H7 (cell line): Measurements from ENCODE around the gene TMCC1. TPM values are rescaled to one million over a fixed set of nuclear protein-coding genes. Genes with fewer than 3 reads are reported as not detected.

Experiments
- DNase-seq: peaks from one replicate; pipeline ENCODE4 v3.0.0; 2012
- H3K27me3 ChIP-seq: 2 replicates; pipeline ENCODE4 v1.6.0; 2011; ENCODE audit warnings: mild to moderate bottlenecking, low read length; ENCODE audit not compliant: control insufficient read depth, insufficient read depth
- H3K36me3 ChIP-seq: replicated peaks from 2 replicates; pipeline ENCODE4 v1.5.1; 2011; ENCODE audit warnings: low read length; ENCODE audit not compliant: control insufficient read depth, insufficient read depth
- H3K4me3 ChIP-seq: 2 replicates; pipeline ENCODE4 v1.5.1; 2011; ENCODE audit warnings: low read depth, mild to moderate bottlenecking, control low read depth, low read length, moderate library complexity; ENCODE audit not compliant: insufficient read depth
- total RNA-seq: library from RNA; depleted of rRNA; stranded (reverse); fragments of >200 nt; shearing (Covaris generic); gene quantifications from 2 replicates; pipeline ENCODE4 v1.2.3, GENCODE V29; 2014; rRNA removed

Gene TMCC1
- total RNA-seq, 1 experiment from 2014 or later, result 24.5 TPM

- Histone ChIP-seq H3K4me3 (no peak overlapping the region), H3K27me3 (peaks cover 11% of the 10 kb centered on the region)
- DNase-seq, result no peak
Observed at GRCh38 chr3:129600348-129600747, 293.2 kb downstream of the TMCC1 start.

GRCh38 chr3:129599607-129600006, 293.9 kb downstream of the TMCC1 start:
- H3K36me3 ChIP-seq, result no peaks in the 10 kb centered on the region
- peak; percentile 92 for DNase-seq
- peaks cover 4% of the 10 kb centered on the region for H3K27me3 ChIP-seq
- no peak overlapping the region for H3K4me3 ChIP-seq

More at GRCh38 chr3:129600348-129600747, 293.2 kb downstream of the TMCC1 start:
- no peaks in the 10 kb centered on the region for H3K36me3 ChIP-seq

- Histone ChIP-seq H3K4me3 (no peak overlapping the region), H3K36me3 (no peaks in the 10 kb centered on the region), H3K27me3 (no peaks in the 10 kb centered on the region)
- DNase-seq, result no peak
Observed at GRCh38 chr3:129599073-129599472, 294.4 kb downstream of the TMCC1 start.

- Histone ChIP-seq H3K27me3 (no peaks in the 10 kb centered on the region), H3K4me3 (no peak overlapping the region), H3K36me3 (no peaks in the 10 kb centered on the region)
- no peak for DNase-seq
Observed at GRCh38 chr3:129598484-129598883, 295.0 kb downstream of the TMCC1 start.

- Histone ChIP-seq H3K4me3 (no peak overlapping the region), H3K27me3 (no peaks in the 10 kb centered on the region)
- peak; percentile 76 for DNase-seq
Observed at GRCh38 chr3:129598000-129598381, 295.5 kb downstream of the TMCC1 start.

More at GRCh38 chr3:129598000-129598381, 295.5 kb downstream of the TMCC1 start:
- H3K36me3 ChIP-seq, result no peaks in the 10 kb centered on the region

Other genes starting within 250 kb of the TMCC1 start
- gene TRH, start 81.0 kb upstream of the TMCC1 start, total RNA-seq, result 0.41 and 0.59 TPM in 2 replicates
- 1.3 and 1.7 TPM in 2 replicates for gene ALG1L2, start 188.1 kb upstream of the TMCC1 start, total RNA-seq